Neural progenitor cell (in vitro differentiated cells): ENCODE measurements around the gene NEURL1.

Source experiments
- CTCF ChIP-seq: fragments of 200-600 bp; sonication (generic); IDR thresholded peaks from 2 replicates; pipeline ENCODE4 v1.5.1; 2017; ENCODE audit warnings: antibody characterized with exemption, mild to moderate bottlenecking
- EZH2 ChIP-seq: fragments of 200-600 bp; sonication (generic); IDR thresholded peaks from 2 replicates; pipeline ENCODE4 v1.6.1; 2017; ENCODE audit warnings: antibody characterized with exemption, mild to moderate bottlenecking, moderate library complexity

GRCh38 chr10:103610083-103610472, 116.6 kb downstream of the NEURL1 start:
- TF ChIP-seq CTCF (no peak), EZH2 (no peak)
